Measurements from ENCODE around the gene MBTPS1. TPM values are rescaled to one million over a fixed set of nuclear protein-coding genes. Genes with fewer than 3 reads are reported as not detected.

The MBTPS1 gene
- total and polyA plus RNA-seq, 2 experiments from 2014 or later: 18.1 to 49.3 TPM

DNA sequence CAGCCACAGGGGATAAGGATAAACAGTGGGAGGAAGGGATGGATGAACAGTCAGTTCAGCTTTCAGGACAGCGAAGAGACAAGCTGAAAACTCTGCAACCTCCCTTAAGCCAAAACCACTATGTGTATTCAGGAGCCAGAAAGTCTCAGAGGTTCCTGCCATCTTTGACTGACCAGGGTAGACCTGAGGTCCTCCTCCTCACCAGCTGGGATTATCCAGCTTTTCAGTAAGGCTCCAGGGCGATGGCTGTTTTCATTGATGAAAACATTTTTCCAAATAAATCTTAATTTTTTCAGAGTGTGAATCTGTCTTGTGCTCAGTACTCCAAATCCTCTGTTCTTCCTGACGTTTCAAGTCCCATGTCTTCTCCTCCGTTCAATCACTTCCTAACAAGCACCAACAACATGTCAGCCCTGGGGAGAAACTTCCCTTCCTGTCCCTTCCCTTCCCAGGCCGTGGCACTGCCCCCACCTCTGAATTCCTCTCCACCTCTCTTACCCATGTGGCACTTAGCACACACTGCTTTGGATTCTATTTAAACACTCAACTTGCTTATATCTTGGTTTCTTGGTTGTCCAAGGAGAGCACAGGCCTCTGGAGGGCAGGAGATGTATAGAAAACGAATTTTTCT lies 23.0 kb upstream of the MBTPS1 start:
- Mint-ChIP-seq H3K4me1 (peaks cover 52% of the 10 kb centered on the region), H3K27me3 (ENCODE audit: insufficient read depth, low read depth, poor library complexity) (peaks cover 18% of the 10 kb centered on the region)

More for the DNA sequence above, 23.0 kb upstream of the MBTPS1 start:
- Histone ChIP-seq H3K4me2 (peak overlapping the region; percentile 69; the same call in 1 of the 2 replicates), H4K20me1 (replicated peaks; ENCODE audit: insufficient read depth) (peaks cover 28% of the 10 kb centered on the region), H3K36me3 (ENCODE audit: insufficient read depth) (no peaks in the 10 kb centered on the region), H3K27me3 (ENCODE audit: insufficient read depth) (no peaks in the 10 kb centered on the region), H3K79me2 (replicated peaks; ENCODE audit: insufficient read depth) (peaks cover 94% of the 10 kb centered on the region), H3F3A (replicated peaks; ENCODE audit: low read depth) (peaks cover 6% of the 10 kb centered on the region; the same call in 1 of the 2 replicates), H3K4me3 (no peak overlapping the region), H3K9me2 (ENCODE audit: insufficient read depth) (no peaks in the 10 kb centered on the region), H3K27ac (ENCODE audit: low read depth) (peak overlapping the region; percentile 53; the same call in 1 of the 2 replicates), H2AFZ (no peak overlapping the region), H3K4me1 (ENCODE audit: insufficient read depth) (peaks cover 35% of the 10 kb centered on the region)
- DNase-seq (ENCODE audit: low spot score) (no peak), ATAC-seq (no peak)
- Mint-ChIP-seq H3K4me3 (no peak overlapping the region; the same call in 2 of the 3 replicates), H3K27ac (no peak overlapping the region), H3K9me3 (no peaks in the 10 kb centered on the region), H3K36me3 (ENCODE audit: low read depth) (peaks cover 6% of the 10 kb centered on the region)
- no peak for TF ChIP-seq NANOG (IDR thresholded peaks at IDR 0.05; ENCODE audit: borderline replicate concordance)
- TF ChIP-seq, protein P1, sequence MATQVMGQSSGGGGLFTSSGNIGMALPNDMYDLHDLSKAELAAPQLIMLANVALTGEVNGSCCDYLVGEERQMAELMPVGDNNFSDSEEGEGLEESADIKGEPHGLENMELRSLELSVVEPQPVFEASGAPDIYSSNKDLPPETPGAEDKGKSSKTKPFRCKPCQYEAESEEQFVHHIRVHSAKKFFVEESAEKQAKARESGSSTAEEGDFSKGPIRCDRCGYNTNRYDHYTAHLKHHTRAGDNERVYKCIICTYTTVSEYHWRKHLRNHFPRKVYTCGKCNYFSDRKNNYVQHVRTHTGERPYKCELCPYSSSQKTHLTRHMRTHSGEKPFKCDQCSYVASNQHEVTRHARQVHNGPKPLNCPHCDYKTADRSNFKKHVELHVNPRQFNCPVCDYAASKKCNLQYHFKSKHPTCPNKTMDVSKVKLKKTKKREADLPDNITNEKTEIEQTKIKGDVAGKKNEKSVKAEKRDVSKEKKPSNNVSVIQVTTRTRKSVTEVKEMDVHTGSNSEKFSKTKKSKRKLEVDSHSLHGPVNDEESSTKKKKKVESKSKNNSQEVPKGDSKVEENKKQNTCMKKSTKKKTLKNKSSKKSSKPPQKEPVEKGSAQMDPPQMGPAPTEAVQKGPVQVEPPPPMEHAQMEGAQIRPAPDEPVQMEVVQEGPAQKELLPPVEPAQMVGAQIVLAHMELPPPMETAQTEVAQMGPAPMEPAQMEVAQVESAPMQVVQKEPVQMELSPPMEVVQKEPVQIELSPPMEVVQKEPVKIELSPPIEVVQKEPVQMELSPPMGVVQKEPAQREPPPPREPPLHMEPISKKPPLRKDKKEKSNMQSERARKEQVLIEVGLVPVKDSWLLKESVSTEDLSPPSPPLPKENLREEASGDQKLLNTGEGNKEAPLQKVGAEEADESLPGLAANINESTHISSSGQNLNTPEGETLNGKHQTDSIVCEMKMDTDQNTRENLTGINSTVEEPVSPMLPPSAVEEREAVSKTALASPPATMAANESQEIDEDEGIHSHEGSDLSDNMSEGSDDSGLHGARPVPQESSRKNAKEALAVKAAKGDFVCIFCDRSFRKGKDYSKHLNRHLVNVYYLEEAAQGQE (IDR thresholded peaks at IDR 0.05; ENCODE audit: unreplicated experiment): no peak
- TF ChIP-seq CREB1 (CRISPR knock-in tag; IDR thresholded peaks at IDR 0.05; ENCODE audit: low read depth): no peak
- TF ChIP-seq, protein P2, sequence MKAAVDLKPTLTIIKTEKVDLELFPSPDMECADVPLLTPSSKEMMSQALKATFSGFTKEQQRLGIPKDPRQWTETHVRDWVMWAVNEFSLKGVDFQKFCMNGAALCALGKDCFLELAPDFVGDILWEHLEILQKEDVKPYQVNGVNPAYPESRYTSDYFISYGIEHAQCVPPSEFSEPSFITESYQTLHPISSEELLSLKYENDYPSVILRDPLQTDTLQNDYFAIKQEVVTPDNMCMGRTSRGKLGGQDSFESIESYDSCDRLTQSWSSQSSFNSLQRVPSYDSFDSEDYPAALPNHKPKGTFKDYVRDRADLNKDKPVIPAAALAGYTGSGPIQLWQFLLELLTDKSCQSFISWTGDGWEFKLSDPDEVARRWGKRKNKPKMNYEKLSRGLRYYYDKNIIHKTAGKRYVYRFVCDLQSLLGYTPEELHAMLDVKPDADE (IDR thresholded peaks at IDR 0.05): no peak
- TF ChIP-seq, protein P3, sequence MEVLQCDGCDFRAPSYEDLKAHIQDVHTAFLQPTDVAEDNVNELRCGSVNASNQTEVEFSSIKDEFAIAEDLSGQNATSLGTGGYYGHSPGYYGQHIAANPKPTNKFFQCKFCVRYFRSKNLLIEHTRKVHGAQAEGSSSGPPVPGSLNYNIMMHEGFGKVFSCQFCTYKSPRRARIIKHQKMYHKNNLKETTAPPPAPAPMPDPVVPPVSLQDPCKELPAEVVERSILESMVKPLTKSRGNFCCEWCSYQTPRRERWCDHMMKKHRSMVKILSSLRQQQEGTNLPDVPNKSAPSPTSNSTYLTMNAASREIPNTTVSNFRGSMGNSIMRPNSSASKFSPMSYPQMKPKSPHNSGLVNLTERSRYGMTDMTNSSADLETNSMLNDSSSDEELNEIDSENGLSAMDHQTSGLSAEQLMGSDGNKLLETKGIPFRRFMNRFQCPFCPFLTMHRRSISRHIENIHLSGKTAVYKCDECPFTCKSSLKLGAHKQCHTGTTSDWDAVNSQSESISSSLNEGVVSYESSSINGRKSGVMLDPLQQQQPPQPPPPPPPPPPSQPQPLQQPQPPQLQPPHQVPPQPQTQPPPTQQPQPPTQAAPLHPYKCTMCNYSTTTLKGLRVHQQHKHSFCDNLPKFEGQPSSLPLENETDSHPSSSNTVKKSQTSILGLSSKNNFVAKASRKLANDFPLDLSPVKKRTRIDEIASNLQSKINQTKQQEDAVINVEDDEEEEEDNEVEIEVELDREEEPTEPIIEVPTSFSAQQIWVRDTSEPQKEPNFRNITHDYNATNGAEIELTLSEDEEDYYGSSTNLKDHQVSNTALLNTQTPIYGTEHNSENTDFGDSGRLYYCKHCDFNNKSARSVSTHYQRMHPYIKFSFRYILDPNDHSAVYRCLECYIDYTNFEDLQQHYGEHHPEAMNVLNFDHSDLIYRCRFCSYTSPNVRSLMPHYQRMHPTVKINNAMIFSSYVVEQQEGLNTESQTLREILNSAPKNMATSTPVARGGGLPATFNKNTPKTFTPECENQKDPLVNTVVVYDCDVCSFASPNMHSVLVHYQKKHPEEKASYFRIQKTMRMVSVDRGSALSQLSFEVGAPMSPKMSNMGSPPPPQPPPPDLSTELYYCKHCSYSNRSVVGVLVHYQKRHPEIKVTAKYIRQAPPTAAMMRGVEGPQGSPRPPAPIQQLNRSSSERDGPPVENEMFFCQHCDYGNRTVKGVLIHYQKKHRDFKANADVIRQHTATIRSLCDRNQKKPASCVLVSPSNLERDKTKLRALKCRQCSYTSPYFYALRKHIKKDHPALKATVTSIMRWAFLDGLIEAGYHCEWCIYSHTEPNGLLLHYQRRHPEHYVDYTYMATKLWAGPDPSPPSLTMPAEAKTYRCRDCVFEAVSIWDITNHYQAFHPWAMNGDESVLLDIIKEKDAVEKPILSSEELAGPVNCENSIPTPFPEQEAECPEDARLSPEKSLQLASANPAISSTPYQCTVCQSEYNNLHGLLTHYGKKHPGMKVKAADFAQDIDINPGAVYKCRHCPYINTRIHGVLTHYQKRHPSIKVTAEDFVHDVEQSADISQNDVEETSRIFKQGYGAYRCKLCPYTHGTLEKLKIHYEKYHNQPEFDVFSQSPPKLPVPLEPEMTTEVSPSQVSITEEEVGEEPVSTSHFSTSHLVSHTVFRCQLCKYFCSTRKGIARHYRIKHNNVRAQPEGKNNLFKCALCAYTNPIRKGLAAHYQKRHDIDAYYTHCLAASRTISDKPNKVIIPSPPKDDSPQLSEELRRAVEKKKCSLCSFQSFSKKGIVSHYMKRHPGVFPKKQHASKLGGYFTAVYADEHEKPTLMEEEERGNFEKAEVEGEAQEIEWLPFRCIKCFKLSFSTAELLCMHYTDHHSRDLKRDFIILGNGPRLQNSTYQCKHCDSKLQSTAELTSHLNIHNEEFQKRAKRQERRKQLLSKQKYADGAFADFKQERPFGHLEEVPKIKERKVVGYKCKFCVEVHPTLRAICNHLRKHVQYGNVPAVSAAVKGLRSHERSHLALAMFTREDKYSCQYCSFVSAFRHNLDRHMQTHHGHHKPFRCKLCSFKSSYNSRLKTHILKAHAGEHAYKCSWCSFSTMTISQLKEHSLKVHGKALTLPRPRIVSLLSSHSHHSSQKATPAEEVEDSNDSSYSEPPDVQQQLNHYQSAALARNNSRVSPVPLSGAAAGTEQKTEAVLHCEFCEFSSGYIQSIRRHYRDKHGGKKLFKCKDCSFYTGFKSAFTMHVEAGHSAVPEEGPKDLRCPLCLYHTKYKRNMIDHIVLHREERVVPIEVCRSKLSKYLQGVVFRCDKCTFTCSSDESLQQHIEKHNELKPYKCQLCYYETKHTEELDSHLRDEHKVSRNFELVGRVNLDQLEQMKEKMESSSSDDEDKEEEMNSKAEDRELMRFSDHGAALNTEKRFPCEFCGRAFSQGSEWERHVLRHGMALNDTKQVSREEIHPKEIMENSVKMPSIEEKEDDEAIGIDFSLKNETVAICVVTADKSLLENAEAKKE (CRISPR knock-in tag; IDR thresholded peaks at IDR 0.05): no peak
- no peak for TF ChIP-seq EZH2 (IDR thresholded peaks at IDR 0.05; ENCODE audit: low read depth, unreplicated experiment)
- no peak for TF ChIP-seq ZNF114 (CRISPR knock-in tag; IDR thresholded peaks at IDR 0.05)
- TF ChIP-seq JUNB (IDR thresholded peaks at IDR 0.05; ENCODE audit: unreplicated experiment): no peak
- TF ChIP-seq ZNF331 (CRISPR knock-in tag; IDR thresholded peaks at IDR 0.05; ENCODE audit: low read depth): no peak
- no peak for TF ChIP-seq POLR2AphosphoS5 (IDR thresholded peaks at IDR 0.05; ENCODE audit: low read depth)
- TF ChIP-seq, protein P4, sequence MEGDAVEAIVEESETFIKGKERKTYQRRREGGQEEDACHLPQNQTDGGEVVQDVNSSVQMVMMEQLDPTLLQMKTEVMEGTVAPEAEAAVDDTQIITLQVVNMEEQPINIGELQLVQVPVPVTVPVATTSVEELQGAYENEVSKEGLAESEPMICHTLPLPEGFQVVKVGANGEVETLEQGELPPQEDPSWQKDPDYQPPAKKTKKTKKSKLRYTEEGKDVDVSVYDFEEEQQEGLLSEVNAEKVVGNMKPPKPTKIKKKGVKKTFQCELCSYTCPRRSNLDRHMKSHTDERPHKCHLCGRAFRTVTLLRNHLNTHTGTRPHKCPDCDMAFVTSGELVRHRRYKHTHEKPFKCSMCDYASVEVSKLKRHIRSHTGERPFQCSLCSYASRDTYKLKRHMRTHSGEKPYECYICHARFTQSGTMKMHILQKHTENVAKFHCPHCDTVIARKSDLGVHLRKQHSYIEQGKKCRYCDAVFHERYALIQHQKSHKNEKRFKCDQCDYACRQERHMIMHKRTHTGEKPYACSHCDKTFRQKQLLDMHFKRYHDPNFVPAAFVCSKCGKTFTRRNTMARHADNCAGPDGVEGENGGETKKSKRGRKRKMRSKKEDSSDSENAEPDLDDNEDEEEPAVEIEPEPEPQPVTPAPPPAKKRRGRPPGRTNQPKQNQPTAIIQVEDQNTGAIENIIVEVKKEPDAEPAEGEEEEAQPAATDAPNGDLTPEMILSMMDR (conservative IDR thresholded peaks at IDR 0.05; ENCODE audit: low read depth in 2 of 2): no peak
- no peak for TF ChIP-seq EZH2phosphoT487 (IDR thresholded peaks at IDR 0.05; ENCODE audit: unreplicated experiment)
- TF ChIP-seq STAT1 (IDR thresholded peaks at IDR 0.05; ENCODE audit: unreplicated experiment): no peak

Measured in GM23338 (cell line).